H9 (cell line): ENCODE data around the gene ZBTB20. TPM values are rescaled to one million over a fixed set of nuclear protein-coding genes. Genes with fewer than 3 reads are reported as not detected.

ENCODE experiments used
- DNase-seq: peaks from one replicate; pipeline ENCODE4 v3.0.0-alpha.2; 2017
- H2AFZ ChIP-seq: one replicate; pipeline ENCODE4 v1.6.1; 2013; ENCODE audit warnings: mild to moderate bottlenecking, low read length, control low read depth, moderate library complexity
- H2AK5ac ChIP-seq: 2 replicates; pipeline ENCODE4 v1.6.1; 2013; ENCODE audit warnings: low read length, control low read depth, mixed read lengths; ENCODE audit not compliant: insufficient read length
- H2BK120ac ChIP-seq: one replicate; pipeline ENCODE4 v1.6.1; 2013; ENCODE audit warnings: low read depth, mild to moderate bottlenecking, low read length, control low read depth, inconsistent platforms; ENCODE audit not compliant: poor library complexity, severe bottlenecking
- H2BK12ac ChIP-seq: 2 replicates; pipeline ENCODE4 v1.6.1; 2013; ENCODE audit warnings: low read length, control low read depth, mixed read lengths, low read depth; ENCODE audit not compliant: insufficient read length
- H2BK15ac ChIP-seq: 2 replicates; pipeline ENCODE4 v1.6.1; 2013; ENCODE audit warnings: low read depth, low read length, control low read depth
- H2BK20ac ChIP-seq: one replicate; pipeline ENCODE4 v1.6.1; 2013; ENCODE audit warnings: low read depth, mild to moderate bottlenecking, low read length, control low read depth, inconsistent platforms; ENCODE audit not compliant: poor library complexity, severe bottlenecking
- H2BK5ac ChIP-seq: 2 replicates; pipeline ENCODE4 v1.6.1; 2013; ENCODE audit warnings: low read length, control low read depth, mixed read lengths; ENCODE audit not compliant: insufficient read length
- H3K14ac ChIP-seq: 2 replicates; pipeline ENCODE4 v1.6.1; 2013; ENCODE audit warnings: low read length, control low read depth; ENCODE audit not compliant: insufficient read depth
- H3K18ac ChIP-seq: 2 replicates; pipeline ENCODE4 v1.6.1; 2013; ENCODE audit warnings: low read depth, mild to moderate bottlenecking, mixed read lengths, low read length, control low read depth; ENCODE audit not compliant: insufficient read length
- H3K23ac ChIP-seq: 2 replicates; pipeline ENCODE4 v1.6.1; 2013; ENCODE audit warnings: low read length, control low read depth, mixed read lengths, low read depth; ENCODE audit not compliant: insufficient read length
- H3K23me2 ChIP-seq: 2 replicates; pipeline ENCODE4 v1.6.1; 2013; ENCODE audit warnings: low read depth, mild to moderate bottlenecking, mixed read lengths, low read length, control low read depth; ENCODE audit not compliant: insufficient read length, poor library complexity, severe bottlenecking
- H3K27ac ChIP-seq: 2 replicates; pipeline ENCODE4 v1.5.1; 2013; ENCODE audit warnings: low read length, control low read depth, mixed read lengths, low read depth; ENCODE audit not compliant: insufficient read length
- H3K27me3 ChIP-seq: 2 replicates; pipeline ENCODE4 v1.6.1; 2013; ENCODE audit warnings: low read length, control low read depth, inconsistent platforms; ENCODE audit not compliant: insufficient read depth
- H3K4ac ChIP-seq: 2 replicates; pipeline ENCODE4 v1.6.1; 2013; ENCODE audit warnings: low read depth, mild to moderate bottlenecking, control low read depth, inconsistent platforms, low read length, moderate library complexity
- H3K4me1 ChIP-seq: 2 replicates; pipeline ENCODE4 v1.6.1; 2013; ENCODE audit warnings: low read length, control low read depth, inconsistent platforms; ENCODE audit not compliant: insufficient read depth
- H3K4me2 ChIP-seq: 2 replicates; pipeline ENCODE4 v1.6.1; 2013; ENCODE audit warnings: low read length, control low read depth, mixed read lengths; ENCODE audit not compliant: insufficient read length, insufficient read depth
- H3K56ac ChIP-seq: 2 replicates; pipeline ENCODE4 v1.6.1; 2013; ENCODE audit warnings: low read depth, mild to moderate bottlenecking, mixed read lengths, low read length, control low read depth; ENCODE audit not compliant: insufficient read length
- H3K79me1 ChIP-seq: 2 replicates; pipeline ENCODE4 v1.6.1; 2013; ENCODE audit warnings: low read depth, mild to moderate bottlenecking, moderate library complexity, low read length, control low read depth, inconsistent platforms; ENCODE audit not compliant: insufficient read depth, poor library complexity, severe bottlenecking
- H3K79me2 ChIP-seq: 2 replicates; pipeline ENCODE4 v1.6.1; 2013; ENCODE audit warnings: low read length, control low read depth, inconsistent platforms; ENCODE audit not compliant: insufficient read depth
- H3K9ac ChIP-seq: 2 replicates; pipeline ENCODE4 v1.6.1; 2013; ENCODE audit warnings: low read length, control low read depth, mixed read lengths; ENCODE audit not compliant: insufficient read length; ENCODE audit errors: extremely low read depth
- H3K9me3 ChIP-seq: one replicate; pipeline ENCODE4 v1.6.1; 2013; ENCODE audit warnings: low read depth, low read length, inconsistent platforms; ENCODE audit not compliant: control insufficient read depth
- H3T11ph ChIP-seq: one replicate; pipeline ENCODE4 v1.6.1; 2013; ENCODE audit warnings: mild to moderate bottlenecking, low read length, control low read depth, inconsistent platforms
- H4K20me1 ChIP-seq: one replicate; pipeline ENCODE4 v1.6.1; 2013; ENCODE audit not compliant: control insufficient read depth, insufficient read length, insufficient read depth
- H4K5ac ChIP-seq: 2 replicates; pipeline ENCODE4 v1.6.1; 2013; ENCODE audit warnings: low read depth, mild to moderate bottlenecking, mixed read lengths, low read length, control low read depth; ENCODE audit not compliant: insufficient read length
- H4K8ac ChIP-seq: replicated peaks from 2 replicates; pipeline ENCODE4 v1.6.1; 2013; ENCODE audit warnings: low read length, control low read depth, mixed read lengths, low read depth; ENCODE audit not compliant: insufficient read length
- H4K91ac ChIP-seq: 2 replicates; pipeline ENCODE4 v1.6.1; 2013; ENCODE audit warnings: low read depth, mild to moderate bottlenecking, moderate library complexity, mixed read lengths, low read length, control low read depth; ENCODE audit not compliant: insufficient read length
- H3K27ac Mint-ChIP-seq, 3 experiments: 2 replicates in 2 of 3; 3 replicates in 1 of 3; pipeline ENCODE4 v1.8.0; 2020 to 2021; ENCODE audit warnings: mixed read lengths in 3 of 3, mild to moderate bottlenecking in 1 of 3, moderate library complexity in 1 of 3
- H3K27me3 Mint-ChIP-seq: 2 replicates; pipeline ENCODE4 v1.8.0; 2021; ENCODE audit warnings: low read depth, mild to moderate bottlenecking, moderate library complexity, mixed read lengths
- H3K36me3 Mint-ChIP-seq, 3 experiments: 2 replicates in 2 of 3; 3 replicates in 1 of 3; pipeline ENCODE4 v1.8.0; 2020 to 2021; ENCODE audit warnings: low read depth in 3 of 3, mixed read lengths in 3 of 3; ENCODE audit not compliant: insufficient read depth in 1 of 3
- H3K4me1 Mint-ChIP-seq, 2 experiments: 2 replicates each; pipeline ENCODE4 v1.8.0; 2020; ENCODE audit warnings: mixed read lengths in 2 of 2
- H3K4me3 Mint-ChIP-seq, 2 experiments: 2 replicates in 1 of 2; 3 replicates in 1 of 2; pipeline ENCODE4 v1.8.0; 2020 to 2021; ENCODE audit warnings: mild to moderate bottlenecking in 2 of 2, mixed read lengths in 2 of 2, moderate library complexity in 1 of 2
- H3K9me3 Mint-ChIP-seq, 2 experiments: 2 replicates in 1 of 2; 3 replicates in 1 of 2; pipeline ENCODE4 v1.8.0; 2020; ENCODE audit warnings: mild to moderate bottlenecking in 2 of 2, mixed read lengths in 2 of 2, moderate library complexity in 1 of 2
- WGBS: extraction: QIAGEN DNeasy Blood & Tissue Kit; methylation state at CpG from one replicate; pipeline ENCODE4 v1.1.7; 2013; ENCODE audit warnings: missing lambda C conversion rate, low lambda C conversion rate, mixed read lengths; ENCODE audit not compliant: insufficient read length; ENCODE audit errors: extremely low coverage; 5-methylcytosine and 5-hydroxymethylcytosine counted together
- total RNA-seq: library from RNA; stranded (reverse); gene quantifications from 2 replicates; pipeline ENCODE4 v1.2.1, GENCODE V29; 2021
- TF ChIP-seq, protein P1 (sequence below): fragments of 200-600 bp; sonication (generic); conservative IDR thresholded peaks from 3 replicates; pipeline ENCODE4 v1.8.0; 2021; ENCODE audit warnings: antibody characterized with exemption, mild to moderate bottlenecking

The ZBTB20 gene
- total RNA-seq, 1 experiment from 2014 or later, result 0.70 TPM

GRCh38 chr3:114440700-114441099 lies 706.4 kb downstream of the ZBTB20 start:
- Histone ChIP-seq H3K27ac (no peak overlapping the region), H3K4ac (no peak overlapping the region), H3K56ac (no peak overlapping the region), H3K27me3 (no peaks in the 10 kb centered on the region), H4K5ac (no peak overlapping the region), H4K91ac (no peak overlapping the region), H3K9ac (no peak overlapping the region), H4K20me1 (no peaks in the 10 kb centered on the region), H3K4me1 (no peaks in the 10 kb centered on the region), H3T11ph (no peak overlapping the region), H2BK15ac (no peak overlapping the region), H3K23ac (no peak overlapping the region), H3K18ac (no peak overlapping the region), H3K79me2 (no peaks in the 10 kb centered on the region), H2AFZ (no peak overlapping the region), H2BK12ac (no peak overlapping the region), H2BK20ac (no peak overlapping the region), H3K79me1 (no peaks in the 10 kb centered on the region), H2BK5ac (no peak overlapping the region), H3K14ac (no peak overlapping the region), H3K9me3 (no peaks in the 10 kb centered on the region), H3K4me2 (no peak overlapping the region), H3K23me2 (no peaks in the 10 kb centered on the region), H2AK5ac (no peak overlapping the region), H2BK120ac (no peak overlapping the region), H4K8ac (no peak overlapping the region)
- no peaks in the 10 kb centered on the region for H3K27me3 Mint-ChIP-seq
- H3K4me1 Mint-ChIP-seq, result peaks cover 4 to 6% of the 10 kb centered on the region in 2 experiments; a peak in 1 of 4 replicates
- TF ChIP-seq, protein P1, sequence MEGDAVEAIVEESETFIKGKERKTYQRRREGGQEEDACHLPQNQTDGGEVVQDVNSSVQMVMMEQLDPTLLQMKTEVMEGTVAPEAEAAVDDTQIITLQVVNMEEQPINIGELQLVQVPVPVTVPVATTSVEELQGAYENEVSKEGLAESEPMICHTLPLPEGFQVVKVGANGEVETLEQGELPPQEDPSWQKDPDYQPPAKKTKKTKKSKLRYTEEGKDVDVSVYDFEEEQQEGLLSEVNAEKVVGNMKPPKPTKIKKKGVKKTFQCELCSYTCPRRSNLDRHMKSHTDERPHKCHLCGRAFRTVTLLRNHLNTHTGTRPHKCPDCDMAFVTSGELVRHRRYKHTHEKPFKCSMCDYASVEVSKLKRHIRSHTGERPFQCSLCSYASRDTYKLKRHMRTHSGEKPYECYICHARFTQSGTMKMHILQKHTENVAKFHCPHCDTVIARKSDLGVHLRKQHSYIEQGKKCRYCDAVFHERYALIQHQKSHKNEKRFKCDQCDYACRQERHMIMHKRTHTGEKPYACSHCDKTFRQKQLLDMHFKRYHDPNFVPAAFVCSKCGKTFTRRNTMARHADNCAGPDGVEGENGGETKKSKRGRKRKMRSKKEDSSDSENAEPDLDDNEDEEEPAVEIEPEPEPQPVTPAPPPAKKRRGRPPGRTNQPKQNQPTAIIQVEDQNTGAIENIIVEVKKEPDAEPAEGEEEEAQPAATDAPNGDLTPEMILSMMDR, result no peak
- no peak overlapping the region for H3K27ac Mint-ChIP-seq
- H3K4me3 Mint-ChIP-seq, result no peak overlapping the region
- WGBS, result no CpG with 5 or more reads among the region's 4 CpGs
- H3K9me3 Mint-ChIP-seq, result no peaks in the 10 kb centered on the region
- no peak for DNase-seq
- no peaks in the 10 kb centered on the region for H3K36me3 Mint-ChIP-seq
